HG03521 (cell line): ENCODE measurements around the gene PRPF40A.

Experiments used
- ATAC-seq: cut with Tn5 transposase; IDR thresholded peaks from one replicate; pipeline ENCODE4 v1.9.1; 2021; ENCODE audit warnings: mild to moderate bottlenecking, moderate library complexity; ENCODE audit not compliant: unreplicated experiment

PRPF40A gene

DNA sequence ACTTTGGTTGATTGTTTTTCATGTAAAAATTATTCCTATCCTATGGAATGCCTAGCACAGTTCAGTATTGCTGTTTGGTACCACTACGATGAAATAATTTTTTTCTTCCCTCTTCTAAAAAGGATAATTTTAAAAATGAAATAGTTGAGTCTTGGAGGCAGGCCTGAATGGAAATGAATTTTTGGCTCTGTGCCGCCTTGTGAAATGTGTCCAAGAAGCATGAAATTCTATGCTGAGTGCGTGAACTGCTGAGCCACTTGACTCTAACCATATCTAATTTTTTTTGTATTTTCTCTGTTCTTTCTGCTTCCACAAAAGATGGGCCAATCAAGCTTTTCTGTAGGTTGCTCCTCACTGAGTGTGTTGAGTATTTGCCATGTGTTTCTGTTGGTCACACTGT lies 95.0 kb downstream of the PRPF40A start:
- no peak for ATAC-seq

DNA sequence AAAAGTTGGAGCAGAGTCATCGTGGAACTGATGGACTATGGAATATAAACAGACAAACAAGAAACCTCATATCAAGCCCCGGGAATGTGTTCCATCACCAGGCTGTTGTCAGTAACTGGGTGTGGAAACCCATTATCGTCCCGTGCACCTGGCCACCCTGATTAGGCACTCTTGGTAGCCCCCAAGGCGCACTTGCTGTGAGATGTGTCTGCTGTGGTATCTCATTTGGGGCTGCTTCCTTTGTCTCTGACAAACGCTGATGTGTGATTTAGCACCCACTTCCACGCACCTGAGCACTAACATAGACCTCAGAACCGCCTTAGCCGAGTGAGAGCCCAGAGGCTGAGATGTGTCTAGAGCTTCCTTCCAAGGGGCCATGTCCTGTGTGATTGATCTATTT lies 96.3 kb downstream of the PRPF40A start:
- ATAC-seq = no peak

DNA sequence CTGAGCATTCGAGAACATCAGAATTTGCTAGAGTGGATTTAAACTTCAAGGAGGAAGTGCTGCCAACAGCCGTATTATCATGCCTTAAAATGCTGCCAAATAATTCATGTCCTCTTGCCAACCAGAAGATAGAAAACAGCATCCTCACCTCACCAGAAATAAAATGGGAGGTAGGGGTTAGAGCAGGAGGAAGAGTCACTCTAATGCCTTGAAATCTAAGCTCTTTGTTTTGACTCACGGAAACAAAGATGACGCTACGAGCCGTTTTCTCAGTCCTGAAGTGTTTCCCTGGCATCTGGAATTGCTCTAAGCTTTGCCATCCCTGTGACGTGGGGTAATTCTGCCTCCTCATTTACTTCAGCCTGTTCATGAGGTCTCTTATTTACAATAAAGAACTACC lies 97.1 kb downstream of the PRPF40A start:
- ATAC-seq = no peak

DNA sequence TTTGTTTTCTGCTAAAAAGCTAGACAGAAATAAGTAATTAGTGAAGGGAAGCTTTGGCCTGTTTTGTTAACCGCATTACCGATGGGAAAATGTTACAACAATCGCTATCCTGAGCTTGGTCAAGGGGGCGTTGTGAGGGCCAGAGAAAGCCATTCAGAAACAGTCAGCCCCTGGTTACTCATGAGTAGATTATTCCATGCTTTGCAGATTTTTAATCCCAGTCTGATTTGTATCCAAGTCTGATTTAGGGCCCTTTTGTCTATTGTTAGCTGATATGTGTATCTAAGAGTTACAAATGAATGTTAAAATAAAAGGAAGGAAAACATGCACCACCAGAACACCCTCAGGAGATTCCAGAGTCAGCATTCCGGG lies 99.1 kb downstream of the PRPF40A start:
- no peak for ATAC-seq

DNA sequence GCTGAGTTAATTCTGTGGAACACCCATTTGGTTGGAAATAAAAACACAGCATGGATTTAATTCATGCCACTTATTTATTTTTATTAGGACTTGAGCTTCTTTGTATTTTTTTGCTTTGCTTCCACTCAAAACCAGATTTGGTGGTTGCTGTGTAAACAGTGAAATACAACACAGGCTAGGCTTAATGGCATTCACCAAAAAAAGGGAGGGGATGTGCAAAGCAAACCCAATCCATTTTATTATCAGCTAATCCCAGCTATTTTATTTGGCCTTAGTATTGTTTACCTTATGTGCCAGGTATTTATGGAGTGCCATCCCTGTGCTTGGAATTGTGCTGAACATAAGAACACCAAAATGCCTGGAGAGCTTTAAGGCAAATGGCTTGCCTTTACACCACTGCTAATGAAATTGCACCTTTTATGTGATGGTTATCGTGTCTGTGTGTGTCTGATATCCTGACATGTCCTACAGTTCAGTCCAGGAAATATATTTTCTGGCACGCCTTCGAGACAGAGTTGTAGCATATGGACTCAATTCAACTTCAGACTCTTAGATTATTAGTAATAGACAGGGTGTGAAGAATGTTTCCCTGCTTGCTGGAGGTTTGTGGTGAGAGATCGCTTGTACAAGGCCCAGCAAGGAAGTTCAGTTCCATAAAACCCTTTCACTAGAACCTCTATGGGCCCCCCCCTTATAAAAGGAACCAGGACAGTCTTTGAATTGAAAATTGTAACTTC lies 99.6 kb downstream of the PRPF40A start:
- no peak for ATAC-seq

DNA sequence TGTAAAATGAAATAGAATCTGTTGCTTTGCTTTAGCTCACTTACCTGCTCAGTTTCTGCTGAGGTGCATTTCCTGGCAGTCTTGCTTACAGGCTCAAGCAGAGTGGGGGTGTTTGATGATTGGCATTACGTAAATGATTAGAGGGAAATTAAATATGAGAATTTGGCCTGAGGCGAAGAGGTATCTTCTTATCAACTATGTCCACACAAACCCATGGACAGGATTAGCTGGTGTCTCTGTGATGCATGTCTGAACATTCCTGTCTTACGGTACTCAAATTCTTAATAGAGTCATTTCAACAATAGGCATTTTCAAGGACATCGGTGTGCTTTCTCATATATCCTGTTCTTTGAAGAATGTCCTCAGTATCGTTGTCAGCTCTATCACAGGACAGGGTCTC lies 102.1 kb downstream of the PRPF40A start:
- no peak for ATAC-seq

DNA sequence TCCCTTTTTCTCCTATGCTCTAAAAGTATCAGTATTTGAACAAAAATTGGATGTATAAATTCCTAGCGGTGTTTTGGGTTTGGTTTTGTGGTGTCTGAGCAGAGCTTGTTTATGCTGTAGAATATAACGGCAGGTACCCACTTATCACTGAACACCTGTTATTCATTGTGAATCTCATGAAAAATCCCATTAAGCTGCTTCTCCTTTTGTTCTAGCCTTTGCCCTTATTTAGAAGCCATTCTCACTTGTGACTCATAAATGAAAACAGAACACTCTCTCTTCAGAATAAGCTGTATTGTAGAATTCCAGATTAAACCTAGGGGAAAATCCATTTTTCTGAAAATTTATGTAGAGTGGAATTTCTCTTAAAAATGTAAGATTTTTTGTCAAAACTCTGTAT lies 104.0 kb downstream of the PRPF40A start:
- no peak for ATAC-seq

DNA sequence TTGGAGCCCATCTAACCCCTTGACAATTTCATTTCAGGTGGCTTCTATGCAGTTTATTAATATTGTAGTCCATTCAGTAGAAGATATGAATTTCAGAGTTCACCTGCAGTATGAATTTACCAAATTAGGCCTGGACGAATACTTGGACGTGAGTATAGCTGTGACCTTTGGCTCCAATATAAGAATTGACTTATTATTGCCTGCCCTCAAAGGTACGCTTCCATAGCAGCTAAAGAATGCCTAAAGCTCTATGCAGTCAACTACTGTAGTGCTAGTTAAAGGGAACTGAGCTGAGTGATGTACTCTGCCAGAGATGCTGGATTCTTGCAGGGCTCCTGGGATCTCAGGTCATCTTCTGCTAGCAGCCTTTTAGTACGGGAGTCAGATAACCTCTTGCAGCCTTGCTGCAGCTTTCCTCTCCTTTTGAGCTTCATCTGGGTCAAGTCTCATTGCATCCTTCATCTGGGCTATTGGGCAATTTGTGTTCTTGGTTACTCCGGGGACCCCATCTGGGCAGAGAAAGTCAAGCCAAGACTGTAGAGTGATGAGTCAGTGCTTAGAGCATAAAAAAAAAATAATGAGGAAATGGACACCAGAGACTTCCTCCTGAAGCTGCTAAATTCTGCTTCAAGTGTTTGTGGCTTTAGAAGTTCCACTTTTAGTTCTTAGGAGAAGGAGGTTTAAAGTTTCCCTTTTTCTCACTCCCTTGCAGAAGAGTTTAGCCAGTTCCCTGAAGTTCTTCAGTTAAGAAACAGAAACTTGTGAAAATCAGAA lies 105.6 kb downstream of the PRPF40A start:
- peak; percentile 81 for ATAC-seq

DNA sequence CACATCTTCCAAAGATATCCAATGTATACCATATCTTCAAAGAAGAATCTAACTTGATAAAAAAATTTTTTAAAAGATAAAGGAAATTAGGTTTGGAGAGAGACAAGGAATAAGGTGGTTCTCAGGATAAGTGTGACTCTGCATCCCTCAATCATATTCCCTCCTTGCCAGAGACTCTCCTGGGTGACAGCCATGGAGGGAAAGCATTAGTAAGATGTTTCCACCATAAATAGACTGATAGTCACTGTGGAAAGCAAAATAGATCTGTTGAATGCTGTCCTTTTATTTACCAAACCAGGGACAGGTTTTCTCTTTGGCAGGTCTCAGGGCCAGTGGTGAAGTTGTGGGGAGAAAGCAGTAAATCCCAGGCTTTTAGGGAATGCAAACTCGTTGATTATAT lies 107.6 kb downstream of the PRPF40A start:
- no peak for ATAC-seq

DNA sequence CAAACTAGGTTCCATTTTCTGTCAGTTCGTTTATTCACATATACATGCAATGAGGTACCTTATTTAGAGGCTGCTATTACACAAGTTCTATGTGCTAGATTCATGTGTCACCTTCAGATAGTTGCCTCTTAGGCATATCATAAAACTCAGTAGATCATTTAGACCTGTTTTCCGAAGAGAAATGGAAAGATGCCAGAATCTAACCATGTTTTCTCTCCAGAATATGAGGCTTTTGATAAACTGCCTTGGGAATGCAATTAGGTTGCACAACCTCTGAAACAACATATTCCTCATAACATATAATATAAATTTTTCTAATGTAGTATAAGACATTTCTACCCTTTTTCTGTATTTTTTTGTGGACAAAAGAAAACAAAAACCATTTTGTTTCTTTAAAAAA lies 108.1 kb downstream of the PRPF40A start:
- ATAC-seq = no peak

DNA sequence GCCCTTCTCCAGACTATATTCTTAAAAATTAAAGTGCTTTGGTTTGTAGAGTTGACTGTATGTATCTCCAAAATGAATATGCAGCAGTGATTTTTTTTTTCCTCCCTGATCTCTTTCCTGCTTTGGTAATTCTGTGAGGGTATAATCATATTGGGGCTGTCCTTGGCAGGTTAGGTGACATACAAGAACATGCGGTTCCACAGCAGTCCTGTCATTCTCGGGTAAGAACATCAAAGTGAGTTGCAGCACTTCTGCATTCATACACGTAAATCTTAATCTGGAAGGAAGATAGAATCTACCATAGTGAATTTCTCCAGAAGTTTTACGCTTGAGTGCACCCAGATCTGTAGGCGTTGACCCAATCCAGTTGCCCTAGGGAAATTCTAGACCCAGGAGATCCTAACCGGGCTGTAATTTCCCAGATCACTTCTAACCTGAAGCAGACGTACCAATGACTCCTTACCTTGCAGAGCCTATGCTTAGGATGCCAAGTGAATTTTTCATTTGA lies 109.4 kb downstream of the PRPF40A start:
- ATAC-seq = no peak

DNA sequence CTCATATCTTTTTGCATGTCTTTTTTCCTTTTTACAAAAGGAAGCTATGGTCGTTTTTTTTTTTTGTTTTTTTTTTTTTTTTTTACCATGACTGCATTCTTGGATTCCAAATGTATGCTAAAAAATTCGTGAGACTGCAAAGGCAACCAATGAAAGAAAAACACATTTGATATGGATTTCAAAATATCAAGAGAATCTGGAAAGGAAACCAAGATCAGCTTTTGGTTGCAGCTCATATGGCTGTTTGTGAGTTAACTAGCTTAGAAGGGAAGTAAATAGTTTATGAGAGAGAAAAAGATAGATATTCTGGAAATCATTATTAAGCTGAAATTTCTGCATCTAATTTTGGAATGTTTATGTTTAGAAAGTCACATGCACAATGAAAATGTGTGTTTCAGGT lies 110.3 kb downstream of the PRPF40A start:
- no peak for ATAC-seq

DNA sequence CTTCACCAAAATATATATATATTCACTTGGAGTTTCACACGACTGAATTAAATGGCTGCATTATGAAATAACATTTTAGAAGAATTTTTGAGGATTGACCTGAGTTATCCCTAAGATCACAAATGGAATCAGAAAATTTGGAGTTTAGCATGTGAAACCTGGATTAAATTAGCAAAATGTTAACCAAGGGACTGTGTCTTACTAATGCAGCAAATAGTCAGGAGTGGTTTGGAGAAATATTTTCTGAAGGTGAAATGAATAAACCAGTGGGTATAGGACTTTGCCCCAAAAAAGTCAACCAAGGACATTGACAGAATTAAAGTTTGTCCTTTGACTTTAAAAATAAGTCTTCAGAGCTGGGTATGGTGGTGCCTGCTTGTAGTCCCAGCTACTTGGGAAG lies 111.2 kb downstream of the PRPF40A start:
- no peak for ATAC-seq

DNA sequence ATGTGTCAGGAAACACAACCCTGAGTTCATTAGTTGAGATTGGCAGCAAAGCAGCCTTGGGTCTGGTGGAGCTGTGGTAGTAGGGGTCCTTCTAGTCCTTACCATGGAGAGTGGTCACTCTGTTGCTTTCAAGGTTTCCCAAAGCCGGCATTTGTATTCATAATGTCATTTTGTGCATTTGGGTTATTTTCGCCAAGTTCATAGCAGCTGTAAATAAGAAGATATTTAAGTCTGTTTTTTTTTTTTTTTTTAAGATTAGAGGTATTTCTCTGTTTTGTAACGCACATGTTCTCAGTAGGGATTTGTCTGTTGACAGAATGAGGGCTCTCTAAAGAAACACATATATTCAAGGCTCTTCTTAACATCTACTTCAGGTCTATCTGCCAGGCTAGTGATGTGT lies 114.1 kb downstream of the PRPF40A start:
- ATAC-seq = no peak

DNA sequence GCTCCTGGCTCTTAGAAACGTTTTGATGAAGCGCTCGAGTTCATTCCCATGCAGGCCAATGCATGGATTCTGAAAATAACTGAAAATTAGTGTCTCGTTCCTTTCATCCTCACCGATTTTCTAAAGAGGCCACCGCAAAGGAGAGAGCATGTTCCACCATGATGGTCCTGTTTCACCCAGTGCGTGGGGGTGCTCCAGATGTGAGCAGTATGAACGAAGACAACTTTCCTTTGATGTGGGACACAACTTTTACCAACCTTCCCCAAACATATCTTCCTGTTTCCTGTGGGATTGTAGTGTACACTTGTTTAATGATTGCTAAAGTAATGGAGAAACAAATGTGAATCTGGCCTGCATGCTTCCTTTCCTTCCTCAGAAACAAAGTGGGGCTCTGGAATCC lies 114.5 kb downstream of the PRPF40A start:
- ATAC-seq = no peak
